Skeletal muscle satellite cell (primary cell): Measurements from ENCODE around the gene CFAP100.

Experiments
- H3K27me3 ChIP-seq: 2 replicates; pipeline ENCODE4 v1.7.0; 2013; ENCODE audit warnings: low read length; ENCODE audit not compliant: control insufficient read depth, insufficient read depth
- H3K36me3 ChIP-seq: 2 replicates; pipeline ENCODE4 v1.7.0; 2013; ENCODE audit warnings: mild to moderate bottlenecking, control low read depth, low read length; ENCODE audit not compliant: insufficient read depth
- H3K4me1 ChIP-seq: 2 replicates; pipeline ENCODE4 v1.7.0; 2013; ENCODE audit warnings: low read length; ENCODE audit not compliant: control insufficient read depth, insufficient read depth
- H3K4me2 ChIP-seq: 2 replicates; pipeline ENCODE4 v1.7.0; 2013; ENCODE audit warnings: mild to moderate bottlenecking, low read length
- H3K4me3 ChIP-seq: 2 replicates; pipeline ENCODE4 v1.7.0; 2013; ENCODE audit warnings: low read length
- H3K9ac ChIP-seq: 2 replicates; pipeline ENCODE4 v1.7.0; 2013; ENCODE audit warnings: mild to moderate bottlenecking, low read depth, low read length, moderate library complexity
- H3K9me3 ChIP-seq: replicated peaks from 2 replicates; pipeline ENCODE4 v1.7.0; 2013; ENCODE audit warnings: mild to moderate bottlenecking, control low read depth, low read length

Gene CFAP100

GRCh38 chr3:126371096-126371705, 23.5 kb upstream of the CFAP100 start:
- Histone ChIP-seq H3K4me1 (no peaks in the 10 kb centered on the region), H3K4me2 (no peak overlapping the region), H3K27me3 (peaks cover 24% of the 10 kb centered on the region), H3K9ac (no peak overlapping the region), H3K36me3 (no peaks in the 10 kb centered on the region), H3K4me3 (no peak overlapping the region), H3K9me3 (no peaks in the 10 kb centered on the region)

- Histone ChIP-seq H3K4me3 (no peak overlapping the region), H3K27me3 (peaks cover 12% of the 10 kb centered on the region), H3K9me3 (no peaks in the 10 kb centered on the region), H3K36me3 (no peaks in the 10 kb centered on the region), H3K4me2 (no peak overlapping the region), H3K9ac (no peak overlapping the region), H3K4me1 (no peaks in the 10 kb centered on the region)
Measured at GRCh38 chr3:126372413-126373145, 22.1 kb upstream of the CFAP100 start.

- Histone ChIP-seq H3K9me3 (no peaks in the 10 kb centered on the region), H3K9ac (no peak overlapping the region)
Measured at GRCh38 chr3:126373146-126373613, 21.5 kb upstream of the CFAP100 start.

GRCh38 chr3:126373682-126374601, 20.8 kb upstream of the CFAP100 start:
- no peak overlapping the region for H3K9ac ChIP-seq
- no peaks in the 10 kb centered on the region for H3K4me1 ChIP-seq
- H3K27me3 ChIP-seq, result peaks cover 11% of the 10 kb centered on the region
- no peaks in the 10 kb centered on the region for H3K36me3 ChIP-seq
- no peak overlapping the region for H3K4me3 ChIP-seq
- no peak overlapping the region for H3K4me2 ChIP-seq
- no peaks in the 10 kb centered on the region for H3K9me3 ChIP-seq

More at GRCh38 chr3:126373146-126373613, 21.5 kb upstream of the CFAP100 start:
- Histone ChIP-seq H3K4me2 (no peak overlapping the region), H3K4me3 (no peak overlapping the region), H3K4me1 (no peaks in the 10 kb centered on the region), H3K27me3 (peaks cover 11% of the 10 kb centered on the region), H3K36me3 (no peaks in the 10 kb centered on the region)

GRCh38 chr3:126375835-126376331, 18.8 kb upstream of the CFAP100 start:
- H3K27me3 ChIP-seq, result peaks cover 22% of the 10 kb centered on the region
- H3K36me3 ChIP-seq, result no peaks in the 10 kb centered on the region
- H3K9ac ChIP-seq, result no peak overlapping the region
- H3K4me3 ChIP-seq, result no peak overlapping the region
- no peak overlapping the region for H3K4me2 ChIP-seq
- no peaks in the 10 kb centered on the region for H3K9me3 ChIP-seq
- H3K4me1 ChIP-seq, result no peaks in the 10 kb centered on the region

- Histone ChIP-seq H3K36me3 (no peaks in the 10 kb centered on the region), H3K4me3 (no peak overlapping the region), H3K9me3 (no peaks in the 10 kb centered on the region), H3K27me3 (peaks cover 26% of the 10 kb centered on the region), H3K4me1 (no peaks in the 10 kb centered on the region), H3K4me2 (no peak overlapping the region), H3K9ac (no peak overlapping the region)
Measured at GRCh38 chr3:126376444-126376843, 18.3 kb upstream of the CFAP100 start.

- no peaks in the 10 kb centered on the region for H3K4me1 ChIP-seq
- H3K9me3 ChIP-seq, result no peaks in the 10 kb centered on the region
- no peak overlapping the region for H3K4me2 ChIP-seq
- H3K27me3 ChIP-seq, result peaks cover 31% of the 10 kb centered on the region
- no peak overlapping the region for H3K4me3 ChIP-seq
- no peak overlapping the region for H3K9ac ChIP-seq
- H3K36me3 ChIP-seq, result no peaks in the 10 kb centered on the region
Measured at GRCh38 chr3:126377211-126377610, 17.5 kb upstream of the CFAP100 start.

- Histone ChIP-seq H3K36me3 (no peaks in the 10 kb centered on the region), H3K4me1 (no peaks in the 10 kb centered on the region), H3K4me2 (no peak overlapping the region), H3K27me3 (peaks cover 31% of the 10 kb centered on the region), H3K9ac (no peak overlapping the region), H3K4me3 (no peak overlapping the region), H3K9me3 (no peaks in the 10 kb centered on the region)
Measured at GRCh38 chr3:126378341-126378751, 16.4 kb upstream of the CFAP100 start.

GRCh38 chr3:126380011-126380768, 14.5 kb upstream of the CFAP100 start:
- peaks cover 21% of the 10 kb centered on the region for H3K27me3 ChIP-seq
- no peaks in the 10 kb centered on the region for H3K4me1 ChIP-seq
- no peak overlapping the region for H3K9ac ChIP-seq
- H3K4me3 ChIP-seq, result no peak overlapping the region
- no peaks in the 10 kb centered on the region for H3K9me3 ChIP-seq
- H3K4me2 ChIP-seq, result no peak overlapping the region
- no peaks in the 10 kb centered on the region for H3K36me3 ChIP-seq

- no peak overlapping the region for H3K9ac ChIP-seq
- H3K4me3 ChIP-seq, result no peak overlapping the region
- H3K36me3 ChIP-seq, result no peaks in the 10 kb centered on the region
- peaks cover 23% of the 10 kb centered on the region for H3K27me3 ChIP-seq
- H3K9me3 ChIP-seq, result no peaks in the 10 kb centered on the region
- no peak overlapping the region for H3K4me2 ChIP-seq
- H3K4me1 ChIP-seq, result no peaks in the 10 kb centered on the region
Measured at GRCh38 chr3:126381966-126382365, 12.7 kb upstream of the CFAP100 start.
